PC-3 (cell line): ENCODE measurements around the gene CHFR.

Source experiments
- CTCF ChIP-seq: fragments of 300-600 bp; sonication (generic); conservative IDR thresholded peaks from 2 replicates; pipeline ENCODE4 v1.5.1; 2017; ENCODE audit warnings: antibody characterized with exemption, low read depth, mild to moderate bottlenecking, low read length
- EZH2 ChIP-seq: fragments of 300-600 bp; sonication (generic); IDR thresholded peaks from one replicate; pipeline ENCODE4 v1.6.1; 2017; ENCODE audit warnings: antibody characterized with exemption, mild to moderate bottlenecking, low read length; ENCODE audit not compliant: unreplicated experiment
- EZH2phosphoT487 ChIP-seq: fragments of 300-600 bp; sonication (generic); IDR thresholded peaks from 2 replicates; pipeline ENCODE4 v1.6.1; 2018; ENCODE audit warnings: mild to moderate bottlenecking, antibody characterized with exemption, low read length, borderline replicate concordance

- TF ChIP-seq EZH2 (no peak), CTCF (no peak), EZH2phosphoT487 (no peak)
Observed at GRCh38 chr12:132814232-132814631, 73.2 kb downstream of the CHFR start.
